ENCODE results near the gene RIN3.

RIN3 gene

GRCh38 chr14:92559486-92559885, 45.9 kb downstream of the RIN3 start:
- DNase-seq (no peak), ATAC-seq (no peak)
- peak overlapping the region; percentile 31 for H3K27ac Mint-ChIP-seq
- H3K27me3 Mint-ChIP-seq: no peaks in the 10 kb centered on the region
- peaks cover 90% of the 10 kb centered on the region for H3K4me1 Mint-ChIP-seq
- H3K4me3 Mint-ChIP-seq: no peak overlapping the region
- peaks cover 57% of the 10 kb centered on the region for H3K36me3 Mint-ChIP-seq (ENCODE audit: low read depth)
- H3K9me3 Mint-ChIP-seq: no peaks in the 10 kb centered on the region

- ATAC-seq (no peak), DNase-seq (no peak)
- Mint-ChIP-seq H3K4me3 (no peak overlapping the region), H3K9me3 (no peaks in the 10 kb centered on the region), H3K27ac (peak overlapping the region; percentile 64), H3K4me1 (peaks cover 90% of the 10 kb centered on the region), H3K36me3 (ENCODE audit: low read depth) (peaks cover 61% of the 10 kb centered on the region), H3K27me3 (no peaks in the 10 kb centered on the region)
Measured at GRCh38 chr14:92560106-92560865, 46.7 kb downstream of the RIN3 start.

GRCh38 chr14:92561906-92562479, 48.4 kb downstream of the RIN3 start:
- peaks cover 77% of the 10 kb centered on the region for H3K4me1 Mint-ChIP-seq

GRCh38 chr14:92563359-92563758, 49.8 kb downstream of the RIN3 start:
- H3K27me3 Mint-ChIP-seq: no peaks in the 10 kb centered on the region
- peaks cover 69% of the 10 kb centered on the region for H3K4me1 Mint-ChIP-seq
- peaks cover 14% of the 10 kb centered on the region for H3K9me3 Mint-ChIP-seq
- ATAC-seq: peak; percentile 83
- peak overlapping the region; percentile 34 for H3K4me3 Mint-ChIP-seq
- peak overlapping the region; percentile 48 for H3K27ac Mint-ChIP-seq
- peaks cover 73% of the 10 kb centered on the region for H3K36me3 Mint-ChIP-seq (ENCODE audit: low read depth)
- DNase-seq: no peak

More at GRCh38 chr14:92561906-92562479, 48.4 kb downstream of the RIN3 start:
- Mint-ChIP-seq H3K27me3 (no peaks in the 10 kb centered on the region), H3K4me3 (no peak overlapping the region), H3K36me3 (ENCODE audit: low read depth) (peaks cover 72% of the 10 kb centered on the region), H3K27ac (peak overlapping the region; percentile 42), H3K9me3 (peaks cover 6% of the 10 kb centered on the region)
- DNase-seq (no peak), ATAC-seq (peak; percentile 31)

GRCh38 chr14:92563765-92564285, 50.2 kb downstream of the RIN3 start:
- H3K27ac Mint-ChIP-seq: peak overlapping the region; percentile 48
- no peak for ATAC-seq
- peaks cover 14% of the 10 kb centered on the region for H3K9me3 Mint-ChIP-seq
- H3K36me3 Mint-ChIP-seq (ENCODE audit: low read depth): peaks cover 74% of the 10 kb centered on the region
- H3K4me1 Mint-ChIP-seq: peaks cover 71% of the 10 kb centered on the region
- no peaks in the 10 kb centered on the region for H3K27me3 Mint-ChIP-seq
- DNase-seq: no peak
- peak overlapping the region; percentile 34 for H3K4me3 Mint-ChIP-seq

- Mint-ChIP-seq H3K36me3 (ENCODE audit: low read depth) (peaks cover 70% of the 10 kb centered on the region), H3K4me3 (no peak overlapping the region), H3K4me1 (peaks cover 73% of the 10 kb centered on the region), H3K27ac (no peak overlapping the region), H3K27me3 (no peaks in the 10 kb centered on the region), H3K9me3 (peaks cover 14% of the 10 kb centered on the region)
- ATAC-seq (no peak), DNase-seq (no peak)
Measured at GRCh38 chr14:92564344-92565039, 50.9 kb downstream of the RIN3 start.

- peaks cover 67% of the 10 kb centered on the region for H3K36me3 Mint-ChIP-seq (ENCODE audit: low read depth)
Measured at GRCh38 chr14:92565040-92565717, 51.6 kb downstream of the RIN3 start.

GRCh38 chr14:92565718-92566115, 52.1 kb downstream of the RIN3 start:
- H3K4me1 Mint-ChIP-seq: peaks cover 73% of the 10 kb centered on the region
- no peak overlapping the region for H3K27ac Mint-ChIP-seq
- H3K9me3 Mint-ChIP-seq: peaks cover 14% of the 10 kb centered on the region
- H3K27me3 Mint-ChIP-seq: no peaks in the 10 kb centered on the region
- no peak overlapping the region for H3K4me3 Mint-ChIP-seq
- DNase-seq (no peak), ATAC-seq (no peak)
- peaks cover 63% of the 10 kb centered on the region for H3K36me3 Mint-ChIP-seq (ENCODE audit: low read depth)

More at GRCh38 chr14:92565040-92565717, 51.6 kb downstream of the RIN3 start:
- Mint-ChIP-seq H3K9me3 (peaks cover 14% of the 10 kb centered on the region), H3K4me3 (no peak overlapping the region), H3K27me3 (no peaks in the 10 kb centered on the region), H3K27ac (no peak overlapping the region), H3K4me1 (peaks cover 73% of the 10 kb centered on the region)
- DNase-seq (no peak), ATAC-seq (no peak)

- no peak overlapping the region for H3K27ac Mint-ChIP-seq
- peaks cover 63% of the 10 kb centered on the region for H3K36me3 Mint-ChIP-seq (ENCODE audit: low read depth)
- H3K4me3 Mint-ChIP-seq: no peak overlapping the region
- ATAC-seq (no peak), DNase-seq (no peak)
- peaks cover 73% of the 10 kb centered on the region for H3K4me1 Mint-ChIP-seq
- peaks cover 14% of the 10 kb centered on the region for H3K9me3 Mint-ChIP-seq
- H3K27me3 Mint-ChIP-seq: no peaks in the 10 kb centered on the region
Measured at GRCh38 chr14:92567173-92567725, 53.7 kb downstream of the RIN3 start.

- H3K27me3 Mint-ChIP-seq: no peaks in the 10 kb centered on the region
- peak overlapping the region; percentile 66 for H3K4me3 Mint-ChIP-seq
- DNase-seq (peak; percentile 58), ATAC-seq (peak; percentile 87)
- H3K36me3 Mint-ChIP-seq (ENCODE audit: low read depth): peaks cover 56% of the 10 kb centered on the region
- peak overlapping the region; percentile 92 for H3K27ac Mint-ChIP-seq
- H3K4me1 Mint-ChIP-seq: peaks cover 66% of the 10 kb centered on the region
- peaks cover 14% of the 10 kb centered on the region for H3K9me3 Mint-ChIP-seq
Measured at GRCh38 chr14:92568621-92569479, 55.3 kb downstream of the RIN3 start.

- peak overlapping the region; percentile 71 for H3K27ac Mint-ChIP-seq
- H3K36me3 Mint-ChIP-seq (ENCODE audit: low read depth): peaks cover 48% of the 10 kb centered on the region
- peaks cover 63% of the 10 kb centered on the region for H3K4me1 Mint-ChIP-seq
- no peak for DNase-seq
- no peaks in the 10 kb centered on the region for H3K27me3 Mint-ChIP-seq
- no peak overlapping the region for H3K4me3 Mint-ChIP-seq
- no peak for ATAC-seq
- peaks cover 14% of the 10 kb centered on the region for H3K9me3 Mint-ChIP-seq
Measured at GRCh38 chr14:92570674-92571262, 57.2 kb downstream of the RIN3 start.

GRCh38 chr14:92572050-92572449, 58.5 kb downstream of the RIN3 start:
- no peaks in the 10 kb centered on the region for H3K27me3 Mint-ChIP-seq
- peaks cover 76% of the 10 kb centered on the region for H3K4me1 Mint-ChIP-seq
- no peak overlapping the region for H3K4me3 Mint-ChIP-seq
- peaks cover 45% of the 10 kb centered on the region for H3K36me3 Mint-ChIP-seq (ENCODE audit: low read depth)
- DNase-seq (no peak), ATAC-seq (no peak)
- no peak overlapping the region for H3K27ac Mint-ChIP-seq
- peaks cover 7% of the 10 kb centered on the region for H3K9me3 Mint-ChIP-seq

Data from activated naive CD8-positive, alpha-beta T cell treated with anti-CD3 and anti-CD28 coated beads, Interleukin-2, amount 50 U/mL, for 24 hours (primary cell).